ENCODE results near the gene PROSER3. TPM values are rescaled to one million over a fixed set of nuclear protein-coding genes. Genes with fewer than 3 reads are reported as not detected.

PROSER3 gene
- polyA plus RNA-seq, 1 donor (not counting 4 experiments of a cell fraction or from before 2014, with no cell fraction given), result 5.5 TPM

DNA sequence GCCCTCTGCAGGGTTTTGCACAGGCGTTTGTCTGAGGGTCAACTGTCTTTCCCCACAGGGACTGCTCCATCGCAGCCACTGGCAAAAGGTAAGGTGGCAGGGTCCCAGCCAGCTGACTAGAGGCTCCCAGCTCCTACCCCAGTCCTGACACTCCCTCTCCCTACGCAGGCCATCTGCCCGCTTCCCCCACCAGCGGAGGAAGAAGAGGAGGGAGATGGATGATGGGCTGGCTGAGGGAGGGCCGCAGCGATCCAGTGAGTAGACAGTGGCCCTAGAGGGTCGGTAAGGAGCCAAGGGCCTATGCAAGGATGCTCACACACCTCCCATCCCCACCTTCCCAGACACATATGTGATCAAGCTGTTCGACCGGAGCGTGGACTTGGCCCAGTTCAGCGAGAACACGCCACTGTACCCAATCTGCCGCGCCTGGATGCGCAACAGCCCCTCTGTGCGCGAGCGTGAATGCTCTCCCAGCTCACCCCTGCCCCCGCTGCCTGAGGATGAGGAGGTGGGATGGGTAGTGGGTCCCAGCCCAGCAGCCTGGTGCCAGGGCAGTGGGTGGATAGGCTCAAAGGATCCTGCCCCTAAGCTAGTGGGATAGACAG is 5.1 kb upstream of the PROSER3 start:
- H3K9ac ChIP-seq (ENCODE audit: control insufficient read depth, extremely low read depth, insufficient read depth, low read length), result no peak overlapping the region
- no peak overlapping the region for H3K4me3 ChIP-seq (ENCODE audit: control insufficient read depth in 2 of 3, extremely low read depth in 1 of 3, insufficient read depth in 2 of 3, low read depth in 1 of 3, low read length in 3 of 3)
- H3K79me2 ChIP-seq (ENCODE audit: control insufficient read depth, insufficient read depth, low read length), result peaks cover 17% of the 10 kb centered on the region
- peaks cover 13 to 23% of the 10 kb centered on the region in 2 experiments for H3K36me3 ChIP-seq (ENCODE audit: control insufficient read depth in 2 of 2, extremely low read depth in 1 of 2, insufficient read depth in 2 of 2, low read length in 2 of 2)
- H2AFZ ChIP-seq (ENCODE audit: control insufficient read depth, low read length), result no peak overlapping the region
- H3K9me1 ChIP-seq (ENCODE audit: control insufficient read depth, extremely low read depth, insufficient read depth, low read length), result no peaks in the 10 kb centered on the region
- no peak for DNase-seq (ENCODE audit: low read depth, low spot score)
- H3K4me2 ChIP-seq (ENCODE audit: control insufficient read depth, extremely low read depth, insufficient read depth, low read depth, low read length), result no peak overlapping the region
- dilution Hi-C loops (cut with MboI; ENCODE audit: extremely low pct_ligation_motif_present, low sequenced_read_pairs), result no loop called here
- H3K4me1 ChIP-seq (ENCODE audit: control insufficient read depth, extremely low read depth, insufficient read depth, low read length), result peaks cover 19% of the 10 kb centered on the region
- H3K27me3 ChIP-seq (ENCODE audit: control insufficient read depth, extremely low read depth, insufficient read depth, low read length), result no peaks in the 10 kb centered on the region
- TF ChIP-seq CTCF (optimal IDR thresholded peaks at IDR 0.05 in 1 of 3, IDR thresholded peaks at IDR 0.05 in 1 of 3, conservative IDR thresholded peaks at IDR 0.05 in 1 of 3; ENCODE audit: extremely low read depth in 1 of 3, insufficient read depth in 2 of 3, low read length in 3 of 3) (no peak), EZH2 (IDR thresholded peaks at IDR 0.05; ENCODE audit: low read length) (no peak)
- no peaks in the 10 kb centered on the region for H4K20me1 ChIP-seq (ENCODE audit: control insufficient read depth, extremely low read depth, insufficient read depth, low read length)
- no peak overlapping the region for H3K27ac ChIP-seq (ENCODE audit: control insufficient read depth, insufficient read depth, low read length)
- no peaks in the 10 kb centered on the region for H3K9me3 ChIP-seq (ENCODE audit: control insufficient read depth, low read depth, low read length)
- no peak for FAIRE-seq

GRCh38 chr19:35753634-35754369 is 4.2 kb upstream of the PROSER3 start:
- no peak overlapping the region for H2AFZ ChIP-seq (ENCODE audit: control insufficient read depth, low read length)
- H3K9ac ChIP-seq (ENCODE audit: control insufficient read depth, extremely low read depth, insufficient read depth, low read length), result no peak overlapping the region
- no peak overlapping the region for H3K4me2 ChIP-seq (ENCODE audit: control insufficient read depth, extremely low read depth, insufficient read depth, low read depth, low read length)
- H3K9me1 ChIP-seq (ENCODE audit: control insufficient read depth, extremely low read depth, insufficient read depth, low read length), result no peaks in the 10 kb centered on the region
- H3K79me2 ChIP-seq (ENCODE audit: control insufficient read depth, insufficient read depth, low read length), result peaks cover 17% of the 10 kb centered on the region
- H3K27me3 ChIP-seq (ENCODE audit: control insufficient read depth, extremely low read depth, insufficient read depth, low read length), result no peaks in the 10 kb centered on the region
- no peak overlapping the region for H3K27ac ChIP-seq (ENCODE audit: control insufficient read depth, insufficient read depth, low read length)
- H3K4me3 ChIP-seq (ENCODE audit: control insufficient read depth in 2 of 3, extremely low read depth in 1 of 3, insufficient read depth in 2 of 3, low read depth in 1 of 3, low read length in 3 of 3), result no peak overlapping the region
- H3K36me3 ChIP-seq (ENCODE audit: control insufficient read depth in 2 of 2, extremely low read depth in 1 of 2, insufficient read depth in 2 of 2, low read length in 2 of 2), result peaks cover 13 to 23% of the 10 kb centered on the region in 2 experiments
- no peaks in the 10 kb centered on the region for H3K9me3 ChIP-seq (ENCODE audit: control insufficient read depth, low read depth, low read length)
- H3K4me1 ChIP-seq (ENCODE audit: control insufficient read depth, extremely low read depth, insufficient read depth, low read length), result peaks cover 18% of the 10 kb centered on the region
- no peak for FAIRE-seq
- no peaks in the 10 kb centered on the region for H4K20me1 ChIP-seq (ENCODE audit: control insufficient read depth, extremely low read depth, insufficient read depth, low read length)
- dilution Hi-C loops (cut with MboI; ENCODE audit: extremely low pct_ligation_motif_present, low sequenced_read_pairs), result no loop called here
- TF ChIP-seq EZH2 (IDR thresholded peaks at IDR 0.05; ENCODE audit: low read length), result no peak
- no peak for TF ChIP-seq CTCF (optimal IDR thresholded peaks at IDR 0.05 in 1 of 3, IDR thresholded peaks at IDR 0.05 in 1 of 3, conservative IDR thresholded peaks at IDR 0.05 in 1 of 3; ENCODE audit: extremely low read depth in 1 of 3, insufficient read depth in 2 of 3, low read length in 3 of 3)
- DNase-seq (ENCODE audit: low read depth, low spot score), result no peak

Measured in keratinocyte (primary cell).